Measurements from ENCODE around the gene PXYLP1.

GRCh38 chr3:141343865-141344271, 112.2 kb downstream of the PXYLP1 start:
- TF ChIP-seq POLR2AphosphoS5 (IDR thresholded peaks at IDR 0.05; ENCODE audit: low read depth) (no peak), CTCF (IDR thresholded peaks at IDR 0.05; ENCODE audit: insufficient read depth, low read length) (no peak)
